SK-N-SH treated with all-trans-retinoic acid at 6 μM for 48 hours (cell line): Measurements from ENCODE around the gene POLR2I.

ENCODE experiments used
- ATAC-seq: fragments of 200-7000 bp; cut with Tn5 transposase; 3 replicates; pipeline ENCODE4 v1.9.1; 2020; ENCODE audit warnings: mild to moderate bottlenecking, moderate library complexity
- ARNTL ChIP-seq: fragments of 450-650 bp; formaldehyde crosslinking; IDR thresholded peaks from 2 replicates; pipeline ENCODE4 v1.5.0; 2020; ENCODE audit warnings: low read depth, mild to moderate bottlenecking, moderate library complexity, borderline replicate concordance
- BACH2 ChIP-seq: fragments of 250-450 bp; sonication (Bioruptor Pico); IDR thresholded peaks from 2 replicates; pipeline ENCODE4 v1.9.0; 2021; ENCODE audit warnings: mild to moderate bottlenecking, borderline replicate concordance
- CSDC2 ChIP-seq: fragments of 250-450 bp; sonication (Bioruptor Pico); IDR thresholded peaks from 2 replicates; pipeline ENCODE4 v1.5.0; 2020; ENCODE audit warnings: mild to moderate bottlenecking, moderate library complexity
- CSRNP3 ChIP-seq: fragments of 250-450 bp; sonication (Bioruptor Pico); IDR thresholded peaks from 2 replicates; pipeline ENCODE4 v1.5.1; 2021; ENCODE audit warnings: mild to moderate bottlenecking, moderate library complexity
- ESRRG ChIP-seq: fragments of 250-450 bp; sonication (Bioruptor Pico); IDR thresholded peaks from 2 replicates; pipeline ENCODE4 v1.6.1; 2021; ENCODE audit warnings: mild to moderate bottlenecking
- GLIS3 ChIP-seq: fragments of 250-450 bp; sonication (Bioruptor Pico); IDR thresholded peaks from 2 replicates; pipeline ENCODE4 v1.5.0; 2020; ENCODE audit warnings: mild to moderate bottlenecking, moderate library complexity
- ISL1 ChIP-seq: fragments of 250-450 bp; sonication (Bioruptor Pico); IDR thresholded peaks from 2 replicates; pipeline ENCODE4 v2.1.2; 2022; ENCODE audit warnings: mild to moderate bottlenecking, moderate library complexity
- OSR1 ChIP-seq: fragments of 250-450 bp; sonication (Bioruptor Pico); IDR thresholded peaks from 2 replicates; pipeline ENCODE4 v1.8.0; 2022; ENCODE audit warnings: moderate library complexity, mild to moderate bottlenecking, inconsistent platforms
- PATZ1 ChIP-seq: fragments of 250-450 bp; sonication (Bioruptor Pico); IDR thresholded peaks from 2 replicates; pipeline ENCODE4 v1.8.0; 2020; ENCODE audit warnings: mild to moderate bottlenecking, moderate library complexity, borderline replicate concordance
- POU6F1 ChIP-seq: fragments of 250-450 bp; sonication (Bioruptor Pico); IDR thresholded peaks from 2 replicates; pipeline ENCODE4 v1.8.0; 2021; ENCODE audit warnings: low read depth, mild to moderate bottlenecking, moderate library complexity, borderline replicate concordance
- RARB ChIP-seq: fragments of 250-450 bp; sonication (Bioruptor Pico); IDR thresholded peaks from 2 replicates; pipeline ENCODE4 v1.8.0; 2021; ENCODE audit warnings: mild to moderate bottlenecking, moderate library complexity
- SNAI2 ChIP-seq: fragments of 250-450 bp; sonication (Bioruptor Pico); IDR thresholded peaks from 2 replicates; pipeline ENCODE4 v1.5.0; 2020; ENCODE audit warnings: mild to moderate bottlenecking, moderate library complexity
- TCF4 ChIP-seq: fragments of 250-450 bp; sonication (Bioruptor Pico); IDR thresholded peaks from 2 replicates; pipeline ENCODE4 v1.8.0; 2021; ENCODE audit warnings: mild to moderate bottlenecking, moderate library complexity, borderline replicate concordance
- TOX ChIP-seq: fragments of 250-450 bp; sonication (Bioruptor Pico); IDR thresholded peaks from 2 replicates; pipeline ENCODE4 v1.8.0; 2021; ENCODE audit warnings: mild to moderate bottlenecking, moderate library complexity, borderline replicate concordance
- TSHZ2 ChIP-seq: fragments of 250-450 bp; sonication (Bioruptor Pico); IDR thresholded peaks from 2 replicates; pipeline ENCODE4 v1.5.0; 2020; ENCODE audit warnings: mild to moderate bottlenecking, moderate library complexity
- ZC3H10 ChIP-seq: fragments of 250-450 bp; sonication (Bioruptor Pico); IDR thresholded peaks from 2 replicates; pipeline ENCODE4 v1.5.1; 2021; ENCODE audit warnings: mild to moderate bottlenecking, moderate library complexity
- ZFP3 ChIP-seq: fragments of 250-450 bp; sonication (Bioruptor Pico); IDR thresholded peaks from 2 replicates; pipeline ENCODE4 v1.5.0; 2020; ENCODE audit warnings: mild to moderate bottlenecking, moderate library complexity
- ZFP30 ChIP-seq: fragments of 450-650 bp; formaldehyde crosslinking; IDR thresholded peaks from 2 replicates; pipeline ENCODE4 v1.5.0; 2022; ENCODE audit warnings: mild to moderate bottlenecking, moderate library complexity
- ZNF565 ChIP-seq: fragments of 450-650 bp; formaldehyde crosslinking; conservative IDR thresholded peaks from 2 replicates; pipeline ENCODE4 v1.5.0; 2020; ENCODE audit warnings: low read depth, mild to moderate bottlenecking, moderate library complexity
- ZNF70 ChIP-seq: fragments of 450-650 bp; formaldehyde crosslinking; IDR thresholded peaks from 2 replicates; pipeline ENCODE4 v1.5.0; 2020; ENCODE audit warnings: mild to moderate bottlenecking, moderate library complexity
- ZNF8 ChIP-seq: fragments of 450-650 bp; formaldehyde crosslinking; IDR thresholded peaks from 2 replicates; pipeline ENCODE4 v1.5.0; 2020; ENCODE audit warnings: mild to moderate bottlenecking, moderate library complexity

The POLR2I gene

GRCh38 chr19:36160821-36161596, 46.3 kb upstream of the POLR2I start:
- no peak for ATAC-seq
- no peak for TF ChIP-seq ZC3H10 (CRISPR knock-in tag)
- no peak for TF ChIP-seq TOX (CRISPR knock-in tag)
- TF ChIP-seq ESRRG (CRISPR knock-in tag) = no peak
- no peak for TF ChIP-seq TCF4 (CRISPR knock-in tag)
- TF ChIP-seq RARB (CRISPR knock-in tag) = no peak
- no peak for TF ChIP-seq TSHZ2
- TF ChIP-seq ZFP3 (CRISPR knock-in tag) = no peak
- no peak for TF ChIP-seq ZNF8

GRCh38 chr19:36153126-36153525, 38.5 kb upstream of the POLR2I start:
- no peak for ATAC-seq
- TF ChIP-seq ARNTL (CRISPR knock-in tag) (no peak), ZFP30 (CRISPR knock-in tag) (no peak), TOX (CRISPR knock-in tag) (no peak), ZFP3 (CRISPR knock-in tag) (no peak), ZNF8 (no peak), CSDC2 (CRISPR knock-in tag) (no peak)
- TF ChIP-seq, all 23 proteins: peak for 0

- TF ChIP-seq TOX (CRISPR knock-in tag) (no peak), ZNF8 (no peak), SNAI2 (CRISPR knock-in tag) (no peak), BACH2 (CRISPR knock-in tag) (no peak), POU6F1 (no peak), ARNTL (CRISPR knock-in tag) (no peak), PATZ1 (no peak), ISL1 (no peak), RARB (CRISPR knock-in tag) (no peak), ZNF70 (no peak), CSRNP3 (CRISPR knock-in tag) (no peak), OSR1 (CRISPR knock-in tag) (no peak), ZNF565 (CRISPR knock-in tag) (no peak), ESRRG (CRISPR knock-in tag) (no peak), ZC3H10 (CRISPR knock-in tag) (no peak), GLIS3 (CRISPR knock-in tag) (no peak), TSHZ2 (no peak), ZFP3 (CRISPR knock-in tag) (no peak), CSDC2 (CRISPR knock-in tag) (no peak)
- no peak; the same call in 2 of the 3 replicates for ATAC-seq
Measured at GRCh38 chr19:36152352-36153091, 37.8 kb upstream of the POLR2I start, which contains the start of gene COX7A1. COX7A1 (minus strand) TSS chr19:36152447; CDS start chr19:36152407, 40 bp downstream.
